CD14-positive monocyte (primary cell): ENCODE measurements around the gene R3HCC1L. TPM values are rescaled to one million over a fixed set of nuclear protein-coding genes. Genes with fewer than 3 reads are reported as not detected.

Experiments used
- DNase-seq, 3 donors: peaks; one replicate each; pipeline ENCODE4 v3.0.0-alpha.2; 2011 to 2022
- H2AFZ ChIP-seq: 2 replicates; pipeline ENCODE4 v1.6.0; 2012; ENCODE audit warnings: mild to moderate bottlenecking, low read depth, low read length, inconsistent platforms; ENCODE audit not compliant: insufficient read depth, poor library complexity, severe bottlenecking
- H3K27ac ChIP-seq, 2 donors: 1 replicate in 1 of 2; 2 replicates in 1 of 2; pipeline ENCODE4 v1.5.1; 2012 to 2013; ENCODE audit warnings: low read length in 2 of 2, control low read depth in 1 of 2, inconsistent platforms in 1 of 2, low read depth in 1 of 2, mild to moderate bottlenecking in 1 of 2
- H3K27me3 ChIP-seq, 2 donors: one replicate each; pipeline versions ENCODE4 v1.6.0 to v1.6.1; 2011 to 2013; ENCODE audit warnings: low read length in 2 of 2; ENCODE audit not compliant: control insufficient read depth in 2 of 2, insufficient read depth in 2 of 2
- H3K36me3 ChIP-seq, 2 donors: replicated peaks in 1 of 2; 1 replicate in 1 of 2; 2 replicates in 1 of 2; pipeline versions ENCODE4 v1.5.1 to v1.6.1; 2012 to 2013; ENCODE audit warnings: low read length in 2 of 2, control low read depth in 1 of 2, inconsistent platforms in 1 of 2, mild to moderate bottlenecking in 1 of 2; ENCODE audit not compliant: insufficient read depth in 2 of 2, control insufficient read depth in 1 of 2
- H3K4me1 ChIP-seq, 2 donors: 1 replicate in 1 of 2; 2 replicates in 1 of 2; pipeline versions ENCODE4 v1.5.1 to v1.6.1; 2012 to 2013; ENCODE audit warnings: low read length in 2 of 2, control low read depth in 1 of 2, inconsistent platforms in 1 of 2, mild to moderate bottlenecking in 1 of 2, moderate library complexity in 1 of 2; ENCODE audit not compliant: insufficient read depth in 2 of 2, control insufficient read depth in 1 of 2
- H3K4me2 ChIP-seq: replicated peaks from 2 replicates; pipeline ENCODE3; 2012; ENCODE audit warnings: low read length, moderate library complexity, mild to moderate bottlenecking; ENCODE audit not compliant: poor library complexity, severe bottlenecking; ENCODE audit errors: extremely low read depth
- H3K4me3 ChIP-seq, 3 experiments: fragments of 200-600 bp in 1 of 3; sonication (generic) in 1 of 3; replicated peaks in 1 of 3; 1 replicate in 2 of 3; 2 replicates in 1 of 3; pipeline ENCODE4 v1.5.1; 2011 to 2013; ENCODE audit warnings: low read length in 3 of 3, mild to moderate bottlenecking in 3 of 3, control low read depth in 2 of 3, low read depth in 2 of 3, inconsistent platforms in 1 of 3, moderate library complexity in 1 of 3
- H3K79me2 ChIP-seq: 2 replicates; pipeline ENCODE4 v1.6.0; 2012; ENCODE audit warnings: mild to moderate bottlenecking, control low read depth, inconsistent platforms, low read length, moderate library complexity; ENCODE audit not compliant: insufficient read depth
- H3K9ac ChIP-seq: 2 replicates; pipeline ENCODE4 v1.6.0; 2017; ENCODE audit warnings: low read length, mild to moderate bottlenecking; ENCODE audit not compliant: insufficient read depth, poor library complexity, severe bottlenecking
- H3K9me3 ChIP-seq, 2 donors: replicated peaks in 1 of 2; 1 replicate in 1 of 2; 2 replicates in 1 of 2; pipeline versions ENCODE4 v1.5.1 to v1.6.1; 2012 to 2013; ENCODE audit warnings: low read length in 2 of 2, control low read depth in 1 of 2; ENCODE audit not compliant: control insufficient read depth in 1 of 2, insufficient read depth in 1 of 2
- H4K20me1 ChIP-seq: 2 replicates; pipeline ENCODE4 v1.6.0; 2012; ENCODE audit warnings: mild to moderate bottlenecking, low read length, control low read depth, moderate library complexity; ENCODE audit not compliant: insufficient read depth
- H3K27ac Mint-ChIP-seq, 7 donors: one replicate each; pipeline ENCODE4 v1.8.0; 2020; ENCODE audit warnings: mild to moderate bottlenecking in 7 of 7, mixed read lengths in 7 of 7, moderate library complexity in 6 of 7, inconsistent platforms in 2 of 7
- H3K27me3 Mint-ChIP-seq, 3 donors: one replicate each; pipeline ENCODE4 v1.8.0; 2021 to 2022; ENCODE audit warnings: low read depth in 3 of 3, mild to moderate bottlenecking in 3 of 3, mixed read lengths in 3 of 3, moderate library complexity in 3 of 3, inconsistent platforms in 1 of 3
- H3K36me3 Mint-ChIP-seq, 2 donors: one replicate each; pipeline ENCODE4 v1.8.0; 2020; ENCODE audit warnings: mixed read lengths in 2 of 2, inconsistent platforms in 1 of 2, mild to moderate bottlenecking in 1 of 2
- H3K4me1 Mint-ChIP-seq: one replicate; pipeline ENCODE4 v1.8.0; 2020; ENCODE audit warnings: mild to moderate bottlenecking, mixed read lengths
- H3K4me3 Mint-ChIP-seq, 2 donors: one replicate each; pipeline ENCODE4 v1.8.0; 2020; ENCODE audit warnings: mild to moderate bottlenecking in 2 of 2, mixed read lengths in 2 of 2, moderate library complexity in 1 of 2
- H3K9me3 Mint-ChIP-seq, 7 donors: one replicate each; pipeline ENCODE4 v1.8.0; 2020 to 2022; ENCODE audit warnings: mixed read lengths in 7 of 7, mild to moderate bottlenecking in 6 of 7, moderate library complexity in 6 of 7, inconsistent platforms in 2 of 7
- WGBS: methylation state at CpG from one replicate; pipeline ENCODE4 v1.1.5; 2013; ENCODE audit warnings: missing lambda C conversion rate; ENCODE audit not compliant: insufficient coverage; 5-methylcytosine and 5-hydroxymethylcytosine counted together
- intact Hi-C, 2 donors: fragments of 100-400 bp; cut with micrococcal nuclease; formaldehyde crosslinking; loops; one replicate each; pipeline versions ENCODE4 v1.15.0 to v1.15.1; 2023
- polyA plus RNA-seq, 3 donors: library from polyadenylated mRNA; depleted of rRNA in 1 of 3; unstranded in 2 of 3; stranded (reverse) in 1 of 3; fragments of 300-500 nt in 2 of 3; fragments of >200 nt in 1 of 3; fragmentation: Illumina TruSeq in 2 of 3; gene quantifications; 1 replicate in 2 of 3; 2 replicates in 1 of 3; pipeline ENCODE4 v1.2.3, GENCODE V29; 2012 to 2021
- TF ChIP-seq, protein P1 (sequence below): fragments of 200-600 bp; IDR thresholded peaks from one replicate; pipeline ENCODE4 v1.8.0; 2022; ENCODE audit warnings: antibody characterized with exemption, mild to moderate bottlenecking

The R3HCC1L gene
- polyA plus RNA-seq, 3 donors = 2.6 to 13.8 (median 2.7) TPM

DNA sequence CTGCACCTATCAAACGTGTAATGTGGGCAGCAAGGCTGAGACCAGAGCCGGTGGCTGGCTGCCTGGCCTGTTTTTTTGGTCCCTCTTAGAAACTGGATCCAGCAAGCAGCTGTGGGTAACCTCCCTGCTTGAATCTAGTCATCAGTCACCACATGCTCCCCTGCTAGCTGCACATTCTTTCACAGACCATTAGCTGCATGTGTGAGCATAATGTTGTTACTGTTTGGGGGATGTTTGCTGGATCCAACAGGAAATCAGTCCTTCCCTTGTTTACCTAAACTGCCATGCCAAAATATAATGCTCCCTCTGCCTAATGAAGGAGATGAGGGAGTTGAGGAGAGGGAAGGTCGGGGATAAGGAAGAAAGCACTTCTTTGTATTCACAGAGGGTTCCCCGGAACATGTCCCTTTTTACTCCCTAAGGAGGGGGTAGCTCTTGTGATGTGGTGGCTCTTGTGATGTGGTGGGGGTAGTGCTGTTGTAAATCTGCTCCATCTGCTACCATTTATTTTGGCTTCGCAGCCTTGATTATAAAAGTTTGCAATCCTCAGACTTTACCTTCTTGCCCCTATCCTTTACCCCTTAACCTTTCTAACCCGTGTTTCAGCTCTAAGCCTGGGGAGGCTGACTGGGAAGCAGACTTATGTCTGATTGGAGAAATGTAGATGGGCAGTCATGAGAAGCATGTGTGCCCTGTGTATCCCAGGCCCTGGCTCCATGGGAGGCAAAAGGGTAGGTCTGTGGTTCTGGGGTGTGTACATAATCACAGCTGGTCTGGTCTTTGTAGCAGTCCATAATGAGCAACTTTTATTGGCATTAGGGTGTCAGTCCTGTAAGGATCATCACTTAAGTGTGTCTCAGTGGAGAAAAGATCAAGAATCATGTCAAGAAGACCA is 112.7 kb downstream of the R3HCC1L start:
- intact Hi-C loops = no loop called here
- H3K9ac ChIP-seq = no peak overlapping the region
- no peaks in the 10 kb centered on the region for H3K9me3 Mint-ChIP-seq
- H3K4me2 ChIP-seq = no peak overlapping the region
- H3K27me3 Mint-ChIP-seq = peaks cover 0 to 1% (median 0%) of the 10 kb centered on the region in 3 donors
- H3K4me1 Mint-ChIP-seq = peaks cover 2% of the 10 kb centered on the region
- H3K27me3 ChIP-seq = no peaks in the 10 kb centered on the region
- H3K4me1 ChIP-seq = no peaks in the 10 kb centered on the region
- peaks cover 69 to 100% of the 10 kb centered on the region in 2 donors for H3K36me3 ChIP-seq
- no peak for DNase-seq
- peak overlapping the region in 3 of 7 donors; percentile 2 to 33 (median 19) for H3K27ac Mint-ChIP-seq
- no peaks in the 10 kb centered on the region for H3K79me2 ChIP-seq
- TF ChIP-seq, protein P1, sequence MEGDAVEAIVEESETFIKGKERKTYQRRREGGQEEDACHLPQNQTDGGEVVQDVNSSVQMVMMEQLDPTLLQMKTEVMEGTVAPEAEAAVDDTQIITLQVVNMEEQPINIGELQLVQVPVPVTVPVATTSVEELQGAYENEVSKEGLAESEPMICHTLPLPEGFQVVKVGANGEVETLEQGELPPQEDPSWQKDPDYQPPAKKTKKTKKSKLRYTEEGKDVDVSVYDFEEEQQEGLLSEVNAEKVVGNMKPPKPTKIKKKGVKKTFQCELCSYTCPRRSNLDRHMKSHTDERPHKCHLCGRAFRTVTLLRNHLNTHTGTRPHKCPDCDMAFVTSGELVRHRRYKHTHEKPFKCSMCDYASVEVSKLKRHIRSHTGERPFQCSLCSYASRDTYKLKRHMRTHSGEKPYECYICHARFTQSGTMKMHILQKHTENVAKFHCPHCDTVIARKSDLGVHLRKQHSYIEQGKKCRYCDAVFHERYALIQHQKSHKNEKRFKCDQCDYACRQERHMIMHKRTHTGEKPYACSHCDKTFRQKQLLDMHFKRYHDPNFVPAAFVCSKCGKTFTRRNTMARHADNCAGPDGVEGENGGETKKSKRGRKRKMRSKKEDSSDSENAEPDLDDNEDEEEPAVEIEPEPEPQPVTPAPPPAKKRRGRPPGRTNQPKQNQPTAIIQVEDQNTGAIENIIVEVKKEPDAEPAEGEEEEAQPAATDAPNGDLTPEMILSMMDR = no peak
- 89% methylated on average over 2 of the region's 6 CpGs for WGBS
- no peak overlapping the region for H3K4me3 ChIP-seq
- no peak overlapping the region for H3K27ac ChIP-seq
- H3K36me3 Mint-ChIP-seq = peaks cover 83 to 95% of the 10 kb centered on the region in 2 donors
- no peak overlapping the region for H3K4me3 Mint-ChIP-seq
- H2AFZ ChIP-seq = no peak overlapping the region
- H3K9me3 ChIP-seq = no peaks in the 10 kb centered on the region
- H4K20me1 ChIP-seq = no peaks in the 10 kb centered on the region

- Mint-ChIP-seq H3K27me3 (peaks cover 0 to 1% (median 0%) of the 10 kb centered on the region in 3 donors), H3K4me3 (no peak overlapping the region), H3K9me3 (no peaks in the 10 kb centered on the region), H3K4me1 (peaks cover 2% of the 10 kb centered on the region), H3K27ac (peak overlapping the region in 1 of 7 donors; percentile 2), H3K36me3 (peaks cover 76 to 90% of the 10 kb centered on the region in 2 donors)
- intact Hi-C loops = no loop called here
- Histone ChIP-seq H2AFZ (no peak overlapping the region), H3K36me3 (peaks cover 67 to 93% of the 10 kb centered on the region in 2 donors), H3K9ac (no peak overlapping the region), H4K20me1 (no peaks in the 10 kb centered on the region), H3K27me3 (no peaks in the 10 kb centered on the region), H3K4me2 (no peak overlapping the region), H3K9me3 (no peaks in the 10 kb centered on the region), H3K79me2 (no peaks in the 10 kb centered on the region), H3K27ac (no peak overlapping the region), H3K4me3 (no peak overlapping the region), H3K4me1 (no peaks in the 10 kb centered on the region)
- 97% methylated on average over 3 of the region's 4 CpGs for WGBS
- DNase-seq = no peak
- TF ChIP-seq, protein P1 = no peak
Measured at GRCh38 chr10:98248018-98248417, 113.6 kb downstream of the R3HCC1L start.
